Suppressor macrophage (primary cell): Measurements from ENCODE around the gene CTNNA2.
"Not testable (repeated sequence)": the region's sequence is repeated elsewhere in the genome, so short reads cannot be mapped to it uniquely, and the experiment has no call there.

Experiments used
- DNase-seq, 4 experiments: peaks; one replicate each; pipeline ENCODE4 v3.0.0-alpha.2; 2020 to 2022

CTNNA2 gene

DNA sequence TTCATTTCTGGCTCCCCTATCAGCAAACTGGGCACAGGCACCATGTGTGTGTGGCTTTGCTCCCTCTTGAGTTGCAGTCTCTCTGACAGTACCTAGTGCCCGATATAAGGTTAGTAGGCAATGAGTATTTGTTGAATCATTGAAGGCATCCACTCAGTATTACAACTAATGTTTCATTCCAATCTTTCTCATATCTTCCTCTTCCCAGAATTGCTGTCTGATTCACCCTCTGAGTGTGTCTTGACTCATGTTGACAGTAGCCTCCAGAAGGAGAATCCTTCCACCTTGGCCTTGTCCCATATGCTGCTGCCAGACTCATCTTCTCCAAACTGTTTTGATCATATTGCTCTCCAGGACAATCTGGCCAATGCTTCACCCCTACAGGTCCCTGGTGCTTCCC lies 589.2 kb downstream of the CTNNA2 start:
- DNase-seq: no peak

DNA sequence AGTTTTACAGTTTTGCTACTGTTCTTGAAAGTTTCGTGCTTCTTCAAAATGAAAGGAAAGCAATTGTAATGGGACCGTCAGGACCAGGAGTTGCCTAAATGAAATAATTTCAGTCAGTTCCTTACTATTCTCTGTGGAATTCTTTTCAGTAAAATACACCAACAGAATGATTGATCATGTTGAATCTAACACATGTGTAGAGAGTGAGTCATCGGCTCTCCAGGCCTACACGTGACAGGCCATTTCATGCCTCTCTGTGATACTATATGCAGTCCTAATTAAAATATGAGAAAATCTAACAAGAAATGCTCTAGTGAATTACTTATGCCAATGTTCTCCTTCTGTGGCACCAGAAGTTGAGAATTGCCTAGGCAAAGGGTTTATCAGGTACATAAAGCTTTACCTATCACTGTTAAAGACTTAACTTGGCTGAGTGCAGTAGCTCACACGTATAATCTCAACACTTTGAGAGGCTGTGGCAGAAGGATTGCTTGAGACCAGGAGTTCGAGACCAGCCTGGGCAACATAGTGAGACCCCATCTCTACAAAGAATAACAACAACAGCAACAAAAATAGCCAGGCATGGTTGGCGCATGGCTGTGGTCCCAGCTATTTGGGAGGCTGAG lies 592.3 kb downstream of the CTNNA2 start:
- DNase-seq: no peak

DNA sequence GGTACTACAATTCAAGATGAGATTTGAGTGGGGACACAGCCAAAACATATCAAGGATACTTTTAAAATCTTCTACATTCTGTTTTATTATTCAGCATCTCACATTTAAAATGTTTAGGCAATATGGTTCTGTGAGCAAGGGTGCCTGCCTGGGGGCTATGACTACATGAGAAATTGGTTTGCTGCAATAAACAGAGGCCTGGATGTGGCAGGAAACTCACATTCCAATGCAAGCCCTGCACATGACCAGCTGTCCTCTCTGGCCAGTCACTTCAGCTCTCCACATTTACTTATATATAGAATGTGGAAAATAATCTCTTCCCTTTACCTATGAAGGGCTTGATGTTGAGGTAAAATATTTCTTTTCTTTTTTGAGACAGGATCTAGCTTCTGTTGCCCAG lies 598.3 kb downstream of the CTNNA2 start:
- no peak for DNase-seq

DNA sequence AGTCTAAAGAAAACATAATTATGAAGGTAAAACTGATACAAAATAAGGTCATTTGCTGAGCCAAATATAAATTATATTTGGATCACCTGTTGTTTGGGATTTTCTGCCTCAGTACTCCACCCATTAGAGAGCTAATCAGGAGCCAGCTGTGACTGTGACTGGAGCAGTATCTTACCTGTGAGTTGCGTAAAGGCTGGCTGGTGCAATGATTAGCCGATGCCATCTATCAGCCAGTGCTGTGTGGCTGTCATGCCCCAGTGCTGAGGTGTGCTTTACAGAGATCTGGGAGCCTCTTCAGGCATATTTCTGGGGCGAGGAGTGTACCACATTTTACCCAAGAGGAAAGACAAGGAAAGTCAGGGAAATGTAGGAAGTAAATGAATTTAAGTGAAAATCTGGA lies 599.9 kb downstream of the CTNNA2 start:
- DNase-seq: no peak

DNA sequence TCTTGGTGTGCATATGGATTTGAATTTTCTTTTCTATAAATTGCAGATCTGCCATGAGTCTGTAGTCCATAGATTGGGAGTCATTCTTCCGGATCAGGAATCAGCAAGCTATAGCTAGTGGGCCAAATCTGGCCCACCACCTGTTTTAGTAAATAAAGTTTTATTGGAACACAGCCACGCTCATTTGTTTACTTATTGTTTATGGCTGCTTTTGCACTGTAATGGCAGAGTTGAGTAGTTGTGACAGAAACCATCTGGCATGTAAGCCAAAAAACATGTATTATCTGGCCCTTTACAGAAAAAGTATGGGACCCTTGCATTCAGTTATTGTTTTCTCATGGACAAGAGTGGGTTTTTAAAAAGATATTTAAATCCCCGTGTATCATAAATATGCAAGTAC lies 600.5 kb downstream of the CTNNA2 start:
- no peak for DNase-seq

DNA sequence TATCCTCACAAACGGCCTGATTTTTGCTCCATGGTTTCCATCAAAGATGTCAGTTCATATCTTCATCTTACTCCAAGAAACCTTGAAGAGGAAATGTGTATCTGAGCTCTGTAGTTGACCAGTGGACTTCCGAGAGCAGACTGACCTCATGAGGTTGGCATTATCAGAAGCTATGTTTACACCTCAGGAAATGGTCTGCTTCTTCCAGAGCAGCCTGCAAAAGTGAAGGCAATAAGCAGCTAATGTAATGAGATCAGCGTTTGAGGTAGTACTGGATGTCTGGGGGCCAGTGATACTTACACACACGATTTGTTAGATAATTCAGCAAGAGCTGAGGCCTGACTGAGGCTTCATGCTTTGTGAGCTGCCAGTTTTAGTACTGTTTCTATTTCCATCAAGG lies 602.0 kb downstream of the CTNNA2 start:
- no peak for DNase-seq

DNA sequence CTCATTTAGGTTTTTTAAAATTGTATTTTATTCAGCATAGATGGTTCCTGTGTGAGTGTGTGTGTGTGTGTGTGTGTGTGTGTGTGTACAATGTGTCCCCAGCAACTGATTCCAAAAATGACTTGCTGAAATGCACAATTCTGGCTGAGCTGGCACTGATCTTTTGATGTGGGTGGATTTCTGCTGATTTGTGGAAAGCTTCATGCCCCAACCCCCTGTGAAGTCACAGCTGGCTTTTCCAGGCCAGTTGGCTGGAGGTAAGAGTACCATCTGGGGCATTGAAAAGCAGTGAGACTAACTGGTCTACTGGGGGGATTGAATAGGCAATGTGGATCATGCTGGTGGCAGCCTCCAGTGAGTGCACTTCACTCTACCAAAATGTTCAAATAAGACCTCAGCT lies 604.5 kb downstream of the CTNNA2 start:
- DNase-seq: no peak

DNA sequence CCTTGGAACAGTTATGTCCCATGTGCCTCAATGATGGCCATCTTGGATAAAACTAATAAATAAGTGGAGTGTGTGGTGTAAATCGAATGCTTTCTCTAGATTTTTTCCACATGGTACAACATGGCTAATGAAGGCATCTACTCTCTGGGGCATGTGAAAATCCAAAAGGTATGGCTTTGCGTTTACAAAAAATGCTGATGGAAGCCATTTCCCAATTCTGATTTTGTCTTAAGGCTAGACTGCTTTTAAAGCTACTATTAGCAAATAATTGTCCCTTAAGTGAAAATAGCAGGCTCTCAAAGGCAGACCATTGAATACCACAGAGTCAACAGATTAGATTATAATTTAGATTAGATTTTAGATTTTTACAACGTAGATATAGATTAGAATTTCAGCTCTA lies 608.0 kb downstream of the CTNNA2 start:
- no peak for DNase-seq

DNA sequence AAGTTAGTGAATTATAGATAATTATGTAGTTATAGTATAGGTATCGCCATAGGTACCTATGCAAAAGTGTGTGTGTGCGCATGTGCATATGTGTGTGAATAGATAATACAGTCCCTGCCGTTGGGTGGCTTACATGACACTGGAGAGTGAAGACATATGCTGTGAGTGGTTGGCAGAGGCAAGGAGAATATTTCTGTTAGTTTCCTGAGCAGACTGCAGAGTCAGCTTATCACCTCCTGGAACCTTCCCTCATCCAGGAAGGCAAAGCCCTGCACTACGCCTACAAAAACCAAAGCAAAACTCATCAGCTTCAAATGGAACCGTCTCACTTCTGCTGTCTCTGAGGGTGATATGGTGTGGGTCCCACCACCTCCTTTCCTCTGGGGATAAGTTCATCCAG lies 609.8 kb downstream of the CTNNA2 start:
- no peak for DNase-seq

DNA sequence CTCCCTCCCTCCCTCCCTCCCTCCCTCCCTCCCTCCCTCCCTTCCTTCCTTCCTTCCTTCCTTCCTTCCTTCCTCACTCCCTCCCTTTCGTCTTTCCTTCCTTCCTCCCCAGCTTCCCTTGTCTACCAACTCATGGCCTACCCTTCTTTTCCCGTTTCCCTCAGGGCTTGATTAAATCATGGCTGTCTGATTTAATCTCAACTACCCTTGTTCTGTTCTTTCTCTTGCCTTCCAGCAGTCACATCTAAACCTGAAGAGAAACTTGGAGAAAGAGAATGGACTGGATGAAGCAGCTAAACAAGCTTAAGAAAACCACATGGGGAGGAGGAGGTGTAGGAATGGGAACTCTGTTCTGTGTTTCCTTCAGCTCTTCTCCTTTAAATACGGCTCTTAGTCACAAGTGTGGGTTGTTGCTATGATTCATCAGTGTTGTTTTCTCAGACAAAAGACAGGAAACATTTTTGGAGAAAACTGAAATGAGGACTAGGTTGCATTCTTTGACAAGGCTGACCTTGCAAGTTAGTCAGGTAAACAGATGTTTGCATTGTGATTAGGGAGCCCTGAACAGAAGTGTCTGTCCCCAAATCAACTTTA lies 613.8 kb downstream of the CTNNA2 start:
- DNase-seq: no peak

DNA sequence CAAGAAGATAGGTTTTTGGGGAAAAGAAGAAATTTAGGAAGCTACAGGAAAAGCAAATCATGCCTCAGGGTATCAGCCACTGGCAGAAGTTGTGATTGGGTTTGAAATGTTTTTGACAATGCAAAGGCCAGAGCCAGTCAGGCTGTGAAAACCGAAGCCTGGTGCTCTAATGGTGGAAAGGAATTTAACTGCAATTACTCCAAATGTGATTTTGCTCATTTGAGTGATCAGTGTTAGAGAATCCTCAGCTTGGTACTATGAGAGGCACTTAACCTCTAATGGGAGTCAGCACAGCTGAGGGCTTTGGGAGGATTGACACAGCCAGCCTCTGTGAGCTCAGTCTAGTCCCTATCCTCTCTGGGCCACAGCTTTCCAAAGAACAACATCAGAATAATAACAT lies 615.2 kb downstream of the CTNNA2 start:
- DNase-seq: no peak

DNA sequence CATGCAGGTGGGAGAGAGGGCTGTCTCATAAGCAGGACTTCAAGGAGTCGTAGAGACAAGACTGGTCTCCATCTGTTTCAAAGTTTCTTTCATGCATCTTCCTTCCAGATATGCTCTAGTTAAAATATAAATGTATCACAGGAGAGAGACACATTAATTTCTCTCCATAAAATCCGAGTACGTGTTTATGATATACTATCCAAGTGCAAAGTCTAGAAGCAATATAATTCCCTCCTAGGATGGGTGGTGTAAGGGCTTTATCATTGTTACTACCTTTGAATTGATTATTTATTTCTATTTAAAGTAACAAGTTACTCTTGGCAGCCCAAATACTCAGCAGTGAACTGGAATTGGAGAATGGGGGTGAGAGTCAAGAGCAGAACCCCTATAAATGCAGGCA lies 619.4 kb downstream of the CTNNA2 start:
- DNase-seq: no peak

DNA sequence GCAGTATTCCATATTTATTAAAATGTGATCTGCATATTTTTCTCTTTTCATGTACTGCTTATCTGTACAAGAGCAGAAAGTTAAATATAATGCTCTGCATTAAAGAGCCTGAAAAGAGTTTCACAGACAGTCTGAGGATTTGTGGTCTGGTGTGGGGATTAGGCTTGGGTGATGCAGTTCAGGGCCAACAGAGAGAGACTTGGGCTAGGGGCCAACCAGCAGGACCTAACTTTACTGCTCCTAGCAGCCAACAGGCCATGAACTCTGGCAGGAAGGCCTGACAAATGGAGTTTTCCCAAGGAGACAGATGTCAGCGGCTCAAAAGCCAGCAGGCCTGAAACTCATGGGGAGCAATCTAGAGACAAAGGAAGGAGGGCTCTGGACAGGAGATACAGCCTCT lies 622.1 kb downstream of the CTNNA2 start:
- no peak for DNase-seq

DNA sequence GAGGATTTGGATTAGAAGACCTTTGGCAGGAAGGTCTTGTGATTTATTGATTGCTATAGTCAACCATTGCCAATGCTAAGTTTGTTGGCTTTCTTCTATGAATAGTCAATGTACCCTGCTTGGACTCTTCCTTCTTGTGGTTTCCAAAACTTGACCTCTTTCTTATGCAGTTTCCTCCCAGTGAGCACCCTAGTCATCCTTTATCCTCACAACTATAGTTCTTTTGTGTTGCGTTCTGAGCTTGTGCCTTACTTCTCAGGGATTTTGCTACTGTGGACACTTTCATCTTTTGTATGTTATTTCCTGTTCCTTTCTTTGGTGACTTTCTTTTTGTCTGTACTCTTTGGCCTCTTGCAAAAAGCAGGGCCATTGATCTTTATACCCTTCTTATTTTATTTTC lies 623.5 kb downstream of the CTNNA2 start:
- no peak for DNase-seq

DNA sequence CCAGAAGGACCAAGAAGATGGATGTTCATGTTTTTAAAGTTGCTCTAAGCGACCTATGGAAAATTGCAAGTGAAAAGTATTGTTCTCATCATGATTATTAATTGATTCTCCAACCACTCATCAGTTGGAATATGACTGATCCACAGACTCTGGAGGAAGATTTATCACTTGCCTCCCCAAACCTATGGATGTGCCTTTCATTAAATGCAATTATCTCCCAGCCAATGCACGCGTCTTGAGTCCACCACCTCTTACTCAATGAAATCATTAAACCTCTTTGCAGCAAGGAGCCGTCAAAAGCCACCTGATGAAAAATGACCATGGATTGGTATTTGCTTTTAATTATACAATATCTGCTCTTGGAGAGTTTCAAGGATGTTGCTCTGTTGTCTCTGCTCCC lies 626.1 kb downstream of the CTNNA2 start:
- DNase-seq: no peak

DNA sequence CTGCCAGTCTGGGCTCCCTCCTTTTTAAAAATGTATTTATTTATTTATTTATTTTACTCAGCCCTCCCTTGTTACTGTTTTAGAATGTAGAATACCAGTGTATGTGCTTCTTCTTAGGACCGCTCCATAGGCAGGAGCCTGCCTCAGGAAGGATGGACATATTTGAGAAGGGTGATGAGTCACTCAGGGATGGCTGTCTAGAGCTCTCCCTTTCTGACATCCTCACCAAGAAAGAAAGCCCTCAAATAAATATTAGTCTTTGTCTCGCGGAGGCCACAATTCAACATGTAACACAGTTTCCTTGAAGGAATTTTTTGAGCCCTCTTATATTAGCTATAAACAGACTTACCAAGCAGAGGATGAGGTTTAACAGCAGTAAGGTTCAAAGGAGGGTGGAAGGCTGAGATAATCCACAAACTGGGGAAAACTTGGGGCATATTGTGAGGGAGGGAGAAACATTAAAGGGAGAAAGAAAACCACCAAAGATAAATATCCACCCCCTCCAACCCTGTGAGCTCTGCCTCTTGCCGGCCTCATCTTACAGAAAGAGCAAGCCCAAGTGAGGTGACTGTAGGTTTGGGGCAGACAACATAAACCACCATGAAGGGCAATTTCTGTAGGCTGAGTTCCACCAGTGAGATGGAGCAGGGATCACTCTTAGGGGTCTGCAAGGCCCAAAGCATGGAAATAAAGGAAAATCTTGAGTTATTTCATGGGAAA lies 628.3 kb downstream of the CTNNA2 start:
- no peak for DNase-seq

DNA sequence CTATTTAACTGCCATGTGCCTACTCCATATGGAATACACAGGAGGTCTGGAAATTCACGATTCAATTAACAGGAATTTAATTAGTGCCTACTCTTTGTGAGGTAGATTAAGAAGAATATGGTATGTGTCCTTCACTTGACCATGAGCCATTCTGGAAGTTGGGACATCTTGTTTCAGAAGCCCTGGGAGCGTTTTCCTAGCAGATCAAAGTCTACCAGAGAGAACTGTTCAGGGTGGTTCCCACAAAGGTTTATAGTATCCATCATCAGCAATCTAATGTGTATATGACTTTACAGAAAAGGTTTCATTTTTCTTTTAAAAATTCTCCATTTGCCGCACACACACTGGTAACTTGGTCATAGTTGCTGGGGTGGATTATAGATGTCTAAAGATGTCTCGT lies 632.6 kb downstream of the CTNNA2 start:
- no peak for DNase-seq

DNA sequence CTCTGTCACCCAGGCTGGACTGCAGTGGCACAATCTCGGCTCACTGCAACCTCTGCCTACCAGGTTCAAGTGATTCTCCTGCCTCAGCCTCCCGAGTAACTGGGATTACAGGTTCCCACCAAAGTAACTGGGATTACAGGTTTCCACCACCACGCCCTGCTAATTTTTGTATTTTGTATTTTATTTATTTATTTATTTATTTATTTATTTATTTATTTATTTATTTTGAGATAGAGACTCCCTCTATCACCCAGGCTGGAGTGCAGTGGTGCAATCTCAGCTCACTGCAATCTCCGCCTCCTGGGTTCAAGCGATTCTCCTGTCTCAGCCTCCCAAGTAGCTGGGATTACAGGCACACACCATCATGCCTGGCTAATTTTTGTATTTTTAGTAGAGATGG lies 633.9 kb downstream of the CTNNA2 start:
- DNase-seq: not testable (repeated sequence)

DNA sequence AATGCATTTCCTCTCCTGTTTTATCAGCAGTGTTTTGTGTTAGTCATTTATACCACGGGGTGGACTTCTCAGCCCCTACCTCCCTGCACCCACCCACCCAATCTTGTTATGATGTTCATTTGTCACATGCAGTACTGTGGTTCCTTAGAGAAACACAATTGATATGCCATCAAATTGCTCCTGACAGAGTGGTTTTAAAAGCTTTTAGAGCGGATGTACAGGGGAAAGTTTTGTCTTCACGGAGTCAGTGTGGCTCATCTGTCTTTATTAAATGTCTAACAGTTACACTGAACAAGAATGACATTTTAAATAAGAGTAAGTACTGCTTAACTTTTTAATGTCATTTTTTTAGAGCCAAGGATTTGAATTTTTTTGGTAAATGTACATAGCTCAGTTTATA lies 634.8 kb downstream of the CTNNA2 start:
- no peak for DNase-seq

DNA sequence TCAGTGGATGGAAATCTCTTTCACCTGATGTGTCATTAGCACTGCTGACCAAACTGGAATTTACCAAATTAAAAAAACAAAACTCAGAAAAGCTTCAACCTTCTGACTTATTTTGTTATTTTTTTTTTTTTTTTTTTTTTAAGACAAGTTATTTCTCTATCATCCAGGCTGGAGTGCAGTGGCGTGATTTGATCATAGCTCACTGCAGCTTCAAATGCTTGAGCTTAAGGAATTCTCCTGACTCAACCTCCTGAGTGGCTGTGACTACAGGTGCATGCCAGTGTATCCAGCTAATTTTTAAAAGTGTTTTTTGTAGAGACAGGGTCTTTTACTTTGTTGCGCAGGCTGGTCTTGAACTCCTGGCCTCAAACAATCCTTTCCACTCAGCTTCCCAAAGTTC lies 636.1 kb downstream of the CTNNA2 start:
- no peak for DNase-seq

DNA sequence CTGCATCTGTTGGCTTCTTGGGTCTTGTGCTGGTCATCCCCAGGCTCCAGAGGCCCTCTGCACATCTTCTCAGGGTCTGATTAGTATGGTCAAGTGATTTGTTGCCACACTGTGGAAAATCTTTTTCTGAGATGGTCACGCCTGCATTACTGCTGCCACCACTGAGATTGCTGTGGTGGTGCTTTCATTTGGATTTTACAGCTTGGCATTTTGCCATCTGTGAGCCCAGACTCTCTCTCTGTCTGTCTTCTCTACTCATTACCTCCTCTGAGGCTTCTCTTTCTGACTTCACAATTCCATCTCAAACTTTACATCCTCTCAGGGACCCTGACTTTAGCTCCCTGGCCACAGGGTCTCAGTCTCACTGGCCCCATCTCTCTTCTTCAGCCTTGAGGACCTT lies 637.1 kb downstream of the CTNNA2 start:
- no peak for DNase-seq

DNA sequence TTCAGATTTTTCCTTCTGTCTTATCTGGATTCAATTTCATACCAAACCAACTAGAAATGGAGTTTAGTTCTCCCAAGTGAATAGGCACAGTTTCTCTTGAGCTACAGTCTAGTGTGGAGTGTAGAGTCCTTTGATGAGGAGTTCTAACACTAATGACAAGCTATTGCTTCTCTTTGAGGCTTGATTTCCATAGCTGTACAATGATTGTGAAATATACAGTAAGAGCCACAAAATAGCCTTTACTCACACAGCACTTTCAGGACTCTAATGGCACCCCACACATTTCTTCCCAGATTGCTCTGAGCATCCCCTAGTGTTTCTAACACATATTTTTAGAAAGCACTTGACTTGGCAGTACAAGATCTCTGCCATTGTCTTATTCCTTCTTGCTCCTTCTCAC lies 638.4 kb downstream of the CTNNA2 start:
- no peak for DNase-seq

DNA sequence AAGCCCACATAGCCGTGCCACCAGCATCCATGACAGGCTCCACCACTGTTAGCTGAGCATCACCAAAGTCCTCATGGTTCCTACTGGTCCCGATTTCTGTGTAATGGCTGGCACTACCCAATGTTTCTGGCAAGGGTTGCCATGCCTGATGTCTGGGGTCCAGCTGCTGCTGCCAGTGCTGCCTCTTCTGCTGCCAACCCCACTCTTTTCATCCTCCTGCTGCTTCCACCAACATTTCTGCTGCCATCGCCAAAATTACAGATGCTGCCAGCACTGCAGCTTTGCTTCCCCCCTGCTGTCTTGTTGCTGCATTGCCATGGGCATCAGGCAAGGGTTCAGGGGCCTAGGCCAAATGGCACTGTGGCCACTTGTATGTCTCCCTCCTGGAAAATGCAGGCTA lies 638.8 kb downstream of the CTNNA2 start:
- DNase-seq: no peak

DNA sequence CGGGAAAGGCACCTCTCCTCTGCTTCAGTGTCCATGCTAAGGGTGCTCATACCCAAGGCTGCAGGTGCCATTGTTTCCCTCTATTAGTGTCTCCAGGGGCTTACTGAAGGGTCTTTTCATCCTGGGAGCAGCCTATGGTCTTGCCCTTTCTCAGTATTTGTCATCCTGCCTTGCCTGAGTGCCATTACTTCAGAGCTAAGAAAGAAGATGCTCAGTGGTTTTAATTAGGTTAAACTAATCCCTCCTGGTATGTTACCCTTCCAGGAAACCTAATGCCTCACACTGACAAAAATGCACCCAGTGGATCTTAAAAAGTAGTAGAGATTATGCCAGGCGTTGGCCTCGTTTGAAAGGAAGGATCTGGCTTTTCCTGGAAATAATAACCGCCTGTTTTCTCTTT lies 640.3 kb downstream of the CTNNA2 start:
- no peak for DNase-seq

DNA sequence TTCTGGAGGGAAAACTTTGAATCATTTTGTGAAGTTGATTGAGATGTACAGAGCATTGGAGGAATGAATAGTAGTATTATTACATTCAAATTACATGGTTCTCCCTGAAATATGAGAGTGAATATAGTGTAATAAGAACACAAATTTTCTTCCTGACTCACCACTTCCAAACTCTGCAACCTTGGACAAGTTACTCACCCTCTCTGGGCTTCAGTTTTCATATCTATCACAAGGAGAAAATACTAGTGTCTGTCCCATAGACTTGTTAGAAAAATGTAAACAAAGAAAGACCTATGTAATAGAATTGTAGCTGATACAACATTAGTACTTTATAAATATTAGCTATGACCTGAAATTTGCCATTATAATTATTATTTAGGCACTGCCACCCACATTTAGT lies 640.9 kb downstream of the CTNNA2 start:
- DNase-seq: no peak
